Keratinocyte (primary cell): Measurements from ENCODE around the gene OR1J1.

Experiments
- EZH2 ChIP-seq: IDR thresholded peaks from one replicate; pipeline ENCODE4 v1.6.1; 2012; ENCODE audit warnings: inconsistent platforms, mild to moderate bottlenecking, low read length, moderate library complexity
- TF ChIP-seq, protein P1 (sequence below), 3 experiments: IDR thresholded peaks in 1 of 3; conservative IDR thresholded peaks in 1 of 3; optimal IDR thresholded peaks in 1 of 3; 2 replicates in 2 of 3; 3 replicates in 1 of 3; pipeline versions ENCODE3 to v1.5.1; 2011; ENCODE audit warnings: low read length in 3 of 3, mild to moderate bottlenecking in 3 of 3, moderate library complexity in 2 of 3, control low read depth in 1 of 3, inconsistent platforms in 1 of 3; ENCODE audit not compliant: insufficient read depth in 2 of 3; ENCODE audit errors: extremely low read depth in 1 of 3

- TF ChIP-seq, protein P1, sequence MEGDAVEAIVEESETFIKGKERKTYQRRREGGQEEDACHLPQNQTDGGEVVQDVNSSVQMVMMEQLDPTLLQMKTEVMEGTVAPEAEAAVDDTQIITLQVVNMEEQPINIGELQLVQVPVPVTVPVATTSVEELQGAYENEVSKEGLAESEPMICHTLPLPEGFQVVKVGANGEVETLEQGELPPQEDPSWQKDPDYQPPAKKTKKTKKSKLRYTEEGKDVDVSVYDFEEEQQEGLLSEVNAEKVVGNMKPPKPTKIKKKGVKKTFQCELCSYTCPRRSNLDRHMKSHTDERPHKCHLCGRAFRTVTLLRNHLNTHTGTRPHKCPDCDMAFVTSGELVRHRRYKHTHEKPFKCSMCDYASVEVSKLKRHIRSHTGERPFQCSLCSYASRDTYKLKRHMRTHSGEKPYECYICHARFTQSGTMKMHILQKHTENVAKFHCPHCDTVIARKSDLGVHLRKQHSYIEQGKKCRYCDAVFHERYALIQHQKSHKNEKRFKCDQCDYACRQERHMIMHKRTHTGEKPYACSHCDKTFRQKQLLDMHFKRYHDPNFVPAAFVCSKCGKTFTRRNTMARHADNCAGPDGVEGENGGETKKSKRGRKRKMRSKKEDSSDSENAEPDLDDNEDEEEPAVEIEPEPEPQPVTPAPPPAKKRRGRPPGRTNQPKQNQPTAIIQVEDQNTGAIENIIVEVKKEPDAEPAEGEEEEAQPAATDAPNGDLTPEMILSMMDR (optimal IDR thresholded peaks at IDR 0.05 in 1 of 3, IDR thresholded peaks at IDR 0.05 in 1 of 3, conservative IDR thresholded peaks at IDR 0.05 in 1 of 3; ENCODE audit: extremely low read depth in 1 of 3, insufficient read depth in 2 of 3, low read length in 3 of 3): no peak
- TF ChIP-seq EZH2: no peak
These were observed 1.3 kb upstream of the OR1J1 start for GRCh38 chr9:122479062-122479461.
